ENCODE measurements around the gene FBRSL1. TPM values are rescaled to one million over a fixed set of nuclear protein-coding genes. Genes with fewer than 3 reads are reported as not detected.

FBRSL1 gene
- total and polyA plus RNA-seq, 9 of the 15 experiments (the other 6 are each of a cell fraction or from before 2014, with no cell fraction given), result 0.24 to 129 (median 7.3) TPM

GRCh38 chr12:132560614-132561426 is 70.9 kb downstream of the FBRSL1 start (continued):
- TF ChIP-seq HMG20A (CRISPR knock-in tag; conservative IDR thresholded peaks at IDR 0.05) (no peak), TCF7L2 (IDR thresholded peaks at IDR 0.05; ENCODE audit: low read depth, low read length) (no peak), PTBP1 (IDR thresholded peaks at IDR 0.05; ENCODE audit: low read depth, low read length) (no peak), CREB3L1 (IDR thresholded peaks at IDR 0.05; ENCODE audit: borderline replicate concordance, low read depth) (no peak), ZNF780A (CRISPR knock-in tag; IDR thresholded peaks at IDR 0.05) (no peak), TCF3 (CRISPR knock-in tag; IDR thresholded peaks at IDR 0.05) (no peak), NR2F6 (CRISPR knock-in tag; IDR thresholded peaks at IDR 0.05) (no peak), STAT5B (CRISPR knock-in tag; IDR thresholded peaks at IDR 0.05) (no peak), PTRF (tag; IDR thresholded peaks at IDR 0.05) (no peak), USF2 (CRISPR knock-in tag; IDR thresholded peaks at IDR 0.05) (no peak), GTF3C2 (IDR thresholded peaks at IDR 0.05; ENCODE audit: borderline replicate concordance, extremely low read depth, insufficient read length) (no peak), ZNF395 (CRISPR knock-in tag; IDR thresholded peaks at IDR 0.05) (no peak), PHTF2 (CRISPR knock-in tag; IDR thresholded peaks at IDR 0.05) (no peak), ZNF639 (CRISPR knock-in tag; conservative IDR thresholded peaks at IDR 0.05 in 1 of 2, IDR thresholded peaks at IDR 0.05 in 1 of 2) (no peak), CXXC5 (CRISPR knock-in tag; IDR thresholded peaks at IDR 0.05) (peak; percentile 33; the same call in 1 of the 2 replicates), MECOM (CRISPR knock-in tag; IDR thresholded peaks at IDR 0.05) (no peak), ZNF263 (CRISPR knock-in tag; IDR thresholded peaks at IDR 0.05; ENCODE audit: borderline replicate concordance) (peak; percentile 80), XRCC5 (IDR thresholded peaks at IDR 0.05; ENCODE audit: low read depth, low read length) (peak; percentile 88)
